K562 (cell line): ENCODE results near the gene TEX14. TPM values are rescaled to one million over a fixed set of nuclear protein-coding genes. Genes with fewer than 3 reads are reported as not detected.

ENCODE experiments used
- ATAC-seq: fragments of 200-7000 bp; cut with Tn5 transposase; 3 replicates; pipeline ENCODE4 v1.9.1; 2020; ENCODE audit warnings: moderate library complexity
- BruUV-seq: library from RNA; stranded (reverse); fragments of 400-500 nt; replicated peaks from 2 replicates; lab custom pipeline; 2021; lab: Mats Ljungman, UMichigan
- CTCF ChIA-PET: fragments of 300-600 bp; formaldehyde crosslinking; extraction: SDS; loops from one replicate; lab custom pipeline; 2021; ENCODE audit warnings: low intra/inter-chr PET ratio; lab: Yijun Ruan, JAX
- POLR2A ChIA-PET: fragments of 300-600, 350-650 bp; sonication (Branson Sonifier 250); formaldehyde crosslinking; extraction: SDS; loops from one replicate; lab custom pipeline; 2021; ENCODE audit warnings: antibody characterized with exemption, inconsistent platforms; lab: Yijun Ruan, JAX
- DNase-seq, 4 experiments: peaks; one replicate each; pipeline versions ENCODE4 v3.0.0 to v3.0.0-alpha.2; 2011 to 2018; ENCODE audit warnings: low spot score in 3 of 4, mixed read lengths in 3 of 4; ENCODE audit errors: extremely low read depth in 1 of 4
- FAIRE-seq: peaks from 2 replicates; lab custom pipeline; 2011; peaks lifted over from hg19 to GRCh38; lab: Jason Lieb, UNC
- H2AFZ ChIP-seq: 2 replicates; pipeline ENCODE4 v1.6.0; 2011; ENCODE audit warnings: low read depth, low read length, control low read depth, inconsistent platforms
- H3K27ac ChIP-seq: fragments of 200-600 bp; 3 replicates; pipeline ENCODE4 v1.8.0; 2011; ENCODE audit warnings: low read depth, mild to moderate bottlenecking, control low read depth, inconsistent platforms, low read length, moderate library complexity, mixed read lengths; ENCODE audit errors: extremely low read depth
- H3K27me3 ChIP-seq, 2 experiments: fragments of 300-600 bp in 1 of 2; 2 replicates in 1 of 2; 3 replicates in 1 of 2; pipeline versions ENCODE4 v1.6.0 to v1.8.0; 2011; ENCODE audit warnings: inconsistent platforms in 2 of 2, low read length in 2 of 2, mild to moderate bottlenecking in 1 of 2, mixed read lengths in 1 of 2, moderate library complexity in 1 of 2; ENCODE audit not compliant: control insufficient read depth in 2 of 2, insufficient read depth in 2 of 2
- H3K36me3 ChIP-seq: fragments of 300-600 bp; 3 replicates; pipeline ENCODE4 v1.8.0; 2011; ENCODE audit warnings: mild to moderate bottlenecking, low read length, inconsistent platforms; ENCODE audit not compliant: control insufficient read depth, insufficient read depth
- H3K4me1 ChIP-seq, 2 experiments: fragments of 200-600 bp in 1 of 2; replicated peaks in 1 of 2; 2 replicates in 1 of 2; 3 replicates in 1 of 2; pipeline versions ENCODE4 v1.5.1 to v1.8.0; 2011; ENCODE audit warnings: inconsistent platforms in 2 of 2, low read length in 2 of 2, mild to moderate bottlenecking in 1 of 2, mixed read lengths in 1 of 2, moderate library complexity in 1 of 2; ENCODE audit not compliant: control insufficient read depth in 2 of 2, insufficient read depth in 2 of 2
- H3K4me2 ChIP-seq: 2 replicates; pipeline ENCODE4 v1.6.1; 2011; ENCODE audit warnings: low read length, control low read depth, inconsistent platforms, mixed read lengths; ENCODE audit not compliant: insufficient read depth
- H3K4me3 ChIP-seq: fragments of 200-600 bp; sonication (generic), shearing (Covaris generic); 2 replicates; pipeline ENCODE4 v1.5.1; 2016; ENCODE audit warnings: control low read depth, inconsistent platforms
- H3K79me2 ChIP-seq: fragments of 200-600 bp; 3 replicates; pipeline ENCODE4 v1.8.0; 2011; ENCODE audit warnings: low read length, inconsistent platforms; ENCODE audit not compliant: control insufficient read depth, insufficient read depth
- H3K9ac ChIP-seq, 2 experiments: 2 replicates each; pipeline versions ENCODE4 v1.6.0 to v1.6.1; 2011; ENCODE audit warnings: low read depth in 2 of 2, low read length in 2 of 2, control low read depth in 1 of 2, inconsistent platforms in 1 of 2, mild to moderate bottlenecking in 1 of 2, mixed read lengths in 1 of 2; ENCODE audit not compliant: insufficient read depth in 1 of 2
- H3K9me1 ChIP-seq: one replicate; pipeline ENCODE4 v1.6.0; 2011; ENCODE audit warnings: inconsistent platforms, mild to moderate bottlenecking, low read length, moderate library complexity; ENCODE audit not compliant: control insufficient read depth, insufficient read depth
- H3K9me3 ChIP-seq: replicated peaks from 2 replicates; pipeline ENCODE4 v1.5.1; 2011; ENCODE audit warnings: low read depth, low read length, inconsistent platforms; ENCODE audit not compliant: control insufficient read depth, insufficient read depth
- H4K20me1 ChIP-seq: replicated peaks from 2 replicates; pipeline ENCODE4 v1.6.1; 2011; ENCODE audit warnings: low read length, inconsistent platforms, mixed read lengths; ENCODE audit not compliant: control insufficient read depth, insufficient read depth
- ARID2 ChIP-seq: fragments of 450-650 bp; IDR thresholded peaks from 2 replicates; pipeline ENCODE4 v1.6.1; 2017; ENCODE audit warnings: antibody characterized with exemption, mild to moderate bottlenecking
- CAMTA2 ChIP-seq: fragments of 250-450 bp; sonication (Bioruptor Pico); conservative IDR thresholded peaks from 2 replicates; pipeline ENCODE4 v1.5.1; 2022
- ETV6 ChIP-seq, 3 experiments: fragments of 150-350 bp in 1 of 3; sonication (generic) in 1 of 3; formaldehyde crosslinking in 1 of 3; IDR thresholded peaks; 2 replicates each; pipeline versions ENCODE4 v1.6.1 to v1.8.0; 2014 to 2022; ENCODE audit warnings: borderline replicate concordance in 2 of 3, low read depth in 2 of 3, antibody characterized with exemption in 1 of 3, low read length in 1 of 3, mild to moderate bottlenecking in 1 of 3, missing genetic modification reagents in 1 of 3
- EWSR1 ChIP-seq: fragments of 450-650 bp; IDR thresholded peaks from 2 replicates; pipeline ENCODE4 v1.6.1; 2018; ENCODE audit warnings: borderline replicate concordance, mild to moderate bottlenecking, low read depth, moderate library complexity; ENCODE audit not compliant: partially characterized antibody
- GABPB2 ChIP-seq: fragments of 250-450 bp; sonication (Bioruptor Pico); conservative IDR thresholded peaks from 2 replicates; pipeline ENCODE4 v1.5.1; 2021; ENCODE audit warnings: mild to moderate bottlenecking
- ZBTB11 ChIP-seq, 3 experiments: fragments of 200-800 bp in 1 of 3; fragments of 250-450 bp in 1 of 3; fragments of 450-650 bp in 1 of 3; sonication (Bioruptor Pico) in 1 of 3; sonication (Bioruptor generic) in 1 of 3; formaldehyde crosslinking in 1 of 3; IDR thresholded peaks; 2 replicates each; pipeline versions ENCODE4 v1.6.1 to v1.8.0; 2016 to 2022; ENCODE audit warnings: mild to moderate bottlenecking in 2 of 3, missing genetic modification characterization in 2 of 3, missing compliant biosample characterization in 1 of 3, moderate library complexity in 1 of 3
- ZNF174 ChIP-seq: fragments of 250-450 bp; sonication (Bioruptor Pico); IDR thresholded peaks from 2 replicates; pipeline ENCODE4 v1.4.0; 2020; ENCODE audit warnings: mild to moderate bottlenecking
- ZNF699 ChIP-seq: fragments of 250-450 bp; sonication (Bioruptor Pico); IDR thresholded peaks from 2 replicates; pipeline ENCODE4 v1.8.0; 2021; ENCODE audit warnings: mild to moderate bottlenecking, moderate library complexity; ENCODE audit not compliant: insufficient replicate concordance
- WGBS: fragments of 100-300 bp; shearing (Covaris generic); methylation state at CpG from one replicate; pipeline ENCODE4 v1.1.6; 2016; ENCODE audit warnings: low coverage, mixed read lengths; ENCODE audit not compliant: insufficient coverage; ENCODE audit errors: missing lambda C conversion rate; 5-methylcytosine and 5-hydroxymethylcytosine counted together
- in situ Hi-C: fragments of 300-500 bp; cut with MboI; formaldehyde crosslinking; loops from 4 replicates; pipeline ENCODE4 v1.15.0; 2018; ENCODE audit warnings: inconsistent platforms, mixed read lengths
- intact Hi-C: fragments of 100-400 bp; cut with micrococcal nuclease; formaldehyde crosslinking; loops from 2 replicates; pipeline ENCODE4 v1.14.2; 2022
- polyA plus RNA-seq, 8 experiments: library from polyadenylated mRNA; depleted of rRNA in 4 of 8; stranded (reverse) in 5 of 8; unstranded in 3 of 8; fragments of >200 nt; fragmentation: Nextera tagmentation in 2 of 8; fragmentation: Illumina TruSeq in 1 of 8; extraction: Ambion mirVana in 2 of 8; extraction: Trizol in 1 of 8; gene quantifications; 2 replicates each; pipeline versions ENCODE4 v1.2.1 to v1.2.3, GENCODE V29; 2011 to 2014; ENCODE audit warnings: inconsistent platforms in 1 of 8, missing spikeins in 1 of 8
- total RNA-seq, 7 experiments: library from RNA; depleted of rRNA in 6 of 7; stranded (reverse); fragments of >200 nt in 6 of 7; fragmentation: Illumina TruSeq in 2 of 7; extraction: Trizol in 2 of 7; gene quantifications; 2 replicates each; pipeline versions ENCODE4 v1.2.1 to v1.2.3, GENCODE V29; 2011 to 2021; ENCODE audit warnings: low replicate concordance in 1 of 7

Gene TEX14
- total and polyA plus RNA-seq, 9 of the 15 experiments (the other 6 are each of a cell fraction or from before 2014, with no cell fraction given), result 0.05 to 0.12 (median 0.09) TPM; not detected in 1

GRCh38 chr17:58702045-58702476, 10.2 kb upstream of the TEX14 start:
- DNase-seq (no peak), ATAC-seq (no peak), FAIRE-seq (no peak)
- H3K79me2 ChIP-seq, result no peaks in the 10 kb centered on the region
- BruUV-seq, result no TSS peak
- no peak overlapping the region for H3K9ac ChIP-seq
- POLR2A ChIA-PET, result interaction anchor here (0.7 to 1.6 kb wide), 3 partner anchors 10 to 250 kb away, joined by 3 to 6 read pairs (median 4); partner anchors contain the start of genes RAD51C and TEX14
- no peak overlapping the region for H3K4me2 ChIP-seq
- intact Hi-C loops, result no loop called here
- TF ChIP-seq ETV6 (IDR thresholded peaks at IDR 0.05; ENCODE audit: borderline replicate concordance in 1 of 2, low read depth in 2 of 2, low read length in 1 of 2), result no peak
- TF ChIP-seq ETV6 (CRISPR knock-in tag; IDR thresholded peaks at IDR 0.05; ENCODE audit: borderline replicate concordance), result no peak
- no peak for TF ChIP-seq ARID2
- no peak for TF ChIP-seq ZNF174 (CRISPR knock-in tag)
- no peak for TF ChIP-seq CAMTA2 (CRISPR knock-in tag)
- TF ChIP-seq GABPB2 (CRISPR knock-in tag), result no peak
- no peaks in the 10 kb centered on the region for H3K27me3 ChIP-seq
- H3K9me1 ChIP-seq, result no peaks in the 10 kb centered on the region
- H2AFZ ChIP-seq, result no peak overlapping the region
- CTCF ChIA-PET, result no interaction called here
- peaks cover 5 to 7% of the 10 kb centered on the region in 2 experiments; a peak in 3 of 5 replicates for H3K4me1 ChIP-seq
- H3K27ac ChIP-seq, result no peak overlapping the region
- peaks cover 43% of the 10 kb centered on the region for H3K36me3 ChIP-seq
- H3K9me3 ChIP-seq, result no peaks in the 10 kb centered on the region
- no peak overlapping the region for H3K4me3 ChIP-seq
- 82% methylated on average over 5 of the region's 5 CpGs for WGBS
- H4K20me1 ChIP-seq, result no peaks in the 10 kb centered on the region
- in situ Hi-C loops, result no loop called here

- H3K4me3 ChIP-seq, result no peak overlapping the region
- WGBS, result 92% methylated on average over 11 of the region's 11 CpGs
- intact Hi-C loops, result no loop called here
- peaks cover 43% of the 10 kb centered on the region for H3K36me3 ChIP-seq
- BruUV-seq, result no TSS peak
- in situ Hi-C loops, result no loop called here
- peaks cover 8% of the 10 kb centered on the region for H3K79me2 ChIP-seq
- ATAC-seq, result no peak
- POLR2A ChIA-PET, result interaction anchor here (0.7 to 1.3 kb wide), 5 partner anchors 10 to 245 kb away, joined by 3 to 7 read pairs (median 5); no protein-coding TSS in a partner anchor
- no peak for DNase-seq
- H2AFZ ChIP-seq, result no peak overlapping the region
- no peak overlapping the region for H3K4me2 ChIP-seq
- H3K27me3 ChIP-seq, result no peaks in the 10 kb centered on the region
- TF ChIP-seq ZBTB11 (CRISPR knock-in tag; IDR thresholded peaks at IDR 0.05) (peak in 1 of 3 experiments; percentile 30; a peak in 1 of 6 replicates), ZNF699 (CRISPR knock-in tag) (no peak), EWSR1 (peak; percentile 44)
- H3K4me1 ChIP-seq, result no peaks in the 10 kb centered on the region; a peak in 1 of 5 replicates
- H3K9ac ChIP-seq, result no peak overlapping the region
- CTCF ChIA-PET, result no interaction called here
- H3K9me1 ChIP-seq, result no peaks in the 10 kb centered on the region
- H3K9me3 ChIP-seq, result no peaks in the 10 kb centered on the region
- H3K27ac ChIP-seq, result no peak overlapping the region
- FAIRE-seq, result no peak
- H4K20me1 ChIP-seq, result no peaks in the 10 kb centered on the region
Measured at GRCh38 chr17:58699771-58700170, 7.9 kb upstream of the TEX14 start.
